HG03457 (cell line): ENCODE measurements around the gene SP140.
"Not testable (repeated sequence)": the region's sequence is repeated elsewhere in the genome, so short reads cannot be mapped to it uniquely, and the experiment has no call there.

ENCODE experiments used
- ATAC-seq: cut with Tn5 transposase; IDR thresholded peaks from one replicate; pipeline ENCODE4 v1.9.1; 2021; ENCODE audit warnings: moderate number of reproducible peaks; ENCODE audit not compliant: unreplicated experiment

The SP140 gene

GRCh38 chr2:230225486-230225885 lies at the start of gene SP140:
Gene SP140 (plus strand): TSS chr2:230225736. CDS start chr2:230225845, 109 bp downstream.
- ATAC-seq = peak; percentile 57

GRCh38 chr2:230176996-230177395 lies 48.5 kb upstream of the SP140 start:
- ATAC-seq = no peak

GRCh38 chr2:230178546-230179485 lies 46.7 kb upstream of the SP140 start:
- ATAC-seq = no peak

- no peak for ATAC-seq
These were observed 45.6 kb upstream of the SP140 start for GRCh38 chr2:230179907-230180306.

DNA sequence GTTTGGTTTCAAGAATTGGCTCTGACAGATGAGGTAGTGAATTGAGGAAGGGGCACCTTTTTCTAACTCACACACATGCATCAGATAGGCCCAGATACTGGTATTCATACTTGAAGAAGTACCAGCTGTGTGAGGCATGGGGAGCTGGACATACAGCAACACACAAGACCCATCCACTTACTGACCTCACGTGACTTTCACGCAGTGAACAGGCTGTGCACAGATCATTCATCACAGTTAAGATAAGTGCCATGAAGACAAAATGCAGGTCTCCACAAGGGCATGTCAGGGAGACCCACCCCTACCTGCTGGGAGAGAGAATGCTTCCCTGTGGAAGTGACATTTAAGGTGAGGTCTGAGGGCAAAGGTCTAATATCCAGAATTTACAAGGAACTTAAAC lies 44.3 kb upstream of the SP140 start:
- ATAC-seq = no peak

DNA sequence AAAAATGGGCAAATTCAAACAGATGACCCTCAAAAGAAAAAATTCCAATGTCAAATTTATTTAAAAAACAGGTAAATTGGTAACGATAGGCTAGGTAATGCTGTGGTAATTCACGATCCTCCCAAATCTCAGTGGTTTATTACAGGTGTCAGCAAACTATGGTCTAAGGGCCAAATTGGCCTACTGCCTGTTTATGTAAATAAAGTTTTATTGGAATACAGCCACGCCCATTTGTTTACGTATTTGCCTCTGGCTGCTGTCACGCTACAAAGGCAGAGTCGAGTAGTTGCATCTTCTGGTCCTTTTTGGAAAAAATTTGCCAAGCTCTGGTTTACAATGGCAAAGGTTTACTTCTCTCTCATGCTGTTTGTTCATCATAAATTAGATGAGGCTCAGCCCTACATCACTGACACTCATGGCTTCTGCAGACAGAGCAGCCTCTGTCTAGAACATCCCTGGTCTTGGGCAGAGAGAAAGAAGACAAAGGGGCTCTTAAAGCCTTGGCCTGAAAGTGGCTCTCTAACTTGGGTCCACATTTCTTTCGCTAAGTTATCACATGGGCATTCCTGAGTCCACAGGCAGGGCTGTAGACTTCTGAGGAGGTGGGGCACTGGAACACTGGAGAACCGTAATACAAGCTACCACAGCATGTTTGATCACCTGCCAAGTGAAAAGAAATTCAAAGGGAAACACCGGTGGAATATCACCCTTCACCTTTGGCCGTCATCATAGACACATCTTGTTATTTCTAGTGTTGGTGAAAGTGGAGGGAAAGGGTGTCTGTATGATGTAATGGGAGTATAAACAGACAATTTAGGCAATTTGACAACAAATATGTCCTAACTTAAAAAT lies 40.6 kb upstream of the SP140 start:
- ATAC-seq = no peak

- ATAC-seq = peak; percentile 32
These were observed 23.0 kb upstream of the SP140 start for GRCh38 chr2:230202430-230203109.

- ATAC-seq = peak; percentile 35
These were observed 22.3 kb upstream of the SP140 start for GRCh38 chr2:230203110-230203676.

DNA sequence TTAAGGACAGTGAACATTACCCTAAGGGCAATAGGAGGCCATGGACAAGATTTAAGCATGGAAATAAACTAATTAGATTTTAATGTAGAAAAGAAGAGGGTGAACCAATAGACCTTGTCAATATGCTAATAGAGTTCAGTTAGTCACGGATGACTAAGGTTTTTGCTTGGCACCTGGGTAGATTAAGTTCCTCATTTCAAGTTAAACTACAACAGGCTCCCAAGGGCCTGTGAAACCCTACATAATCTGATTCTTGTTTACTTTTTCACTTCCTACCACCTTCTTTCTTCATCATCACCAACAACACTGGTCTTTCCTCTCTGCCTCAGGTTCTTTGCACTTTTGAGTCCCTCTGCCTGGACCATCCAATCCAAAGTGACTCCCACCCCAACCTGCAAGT lies 20.5 kb upstream of the SP140 start:
- peak; percentile 49 for ATAC-seq

GRCh38 chr2:230205721-230206120 lies 19.8 kb upstream of the SP140 start:
- ATAC-seq = no peak

DNA sequence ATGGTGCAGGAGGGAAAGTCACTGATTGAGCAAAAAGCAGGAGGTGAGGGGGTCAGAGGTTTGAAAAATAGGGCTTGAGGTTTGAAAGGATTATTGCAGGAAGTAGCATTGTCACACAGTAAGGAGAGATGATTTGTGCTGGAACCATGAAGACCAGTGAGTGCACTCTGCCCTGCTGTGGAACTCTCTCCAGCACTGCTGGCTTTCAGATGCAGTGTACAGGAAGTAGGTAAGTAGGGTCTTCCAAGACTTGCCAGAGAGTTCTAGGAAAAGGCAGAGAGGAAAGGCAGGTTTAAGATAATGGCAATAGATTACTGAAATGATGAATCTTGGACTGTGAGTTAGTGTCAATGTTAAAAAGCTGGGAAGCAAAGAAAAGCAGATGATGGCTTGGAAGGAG lies 17.0 kb upstream of the SP140 start:
- ATAC-seq = no peak

DNA sequence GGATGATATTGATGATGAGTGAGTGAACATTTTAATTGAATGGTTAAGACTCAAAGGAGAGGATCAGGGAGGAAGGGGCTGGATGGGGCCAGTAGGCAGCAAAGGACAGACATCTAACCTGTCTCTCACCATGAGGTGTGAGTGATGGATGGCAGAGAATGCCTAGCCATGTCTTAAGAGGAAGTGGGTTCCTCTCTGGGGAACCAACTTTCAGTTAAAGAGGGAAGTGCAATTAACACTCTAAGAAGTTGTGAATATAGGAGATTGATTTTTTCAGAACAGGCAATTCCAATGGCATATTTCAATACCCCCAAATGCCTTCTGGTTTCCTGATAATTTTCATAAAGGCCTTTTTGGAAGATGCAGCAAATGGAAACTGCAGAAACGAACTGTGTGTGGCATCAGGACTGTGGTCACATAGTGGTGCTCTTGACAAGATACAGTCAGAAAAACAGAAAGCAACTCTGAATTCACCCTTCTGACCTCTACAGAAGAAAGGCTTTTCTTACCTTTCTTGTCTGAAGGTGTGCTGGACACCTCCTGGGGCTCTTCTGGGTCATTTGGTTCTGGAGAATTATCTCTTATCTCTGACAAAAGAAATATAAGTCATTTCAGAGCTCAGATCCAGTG lies 16.0 kb upstream of the SP140 start:
- no peak for ATAC-seq

GRCh38 chr2:230216489-230216888 lies 9.0 kb upstream of the SP140 start:
- no peak for ATAC-seq

DNA sequence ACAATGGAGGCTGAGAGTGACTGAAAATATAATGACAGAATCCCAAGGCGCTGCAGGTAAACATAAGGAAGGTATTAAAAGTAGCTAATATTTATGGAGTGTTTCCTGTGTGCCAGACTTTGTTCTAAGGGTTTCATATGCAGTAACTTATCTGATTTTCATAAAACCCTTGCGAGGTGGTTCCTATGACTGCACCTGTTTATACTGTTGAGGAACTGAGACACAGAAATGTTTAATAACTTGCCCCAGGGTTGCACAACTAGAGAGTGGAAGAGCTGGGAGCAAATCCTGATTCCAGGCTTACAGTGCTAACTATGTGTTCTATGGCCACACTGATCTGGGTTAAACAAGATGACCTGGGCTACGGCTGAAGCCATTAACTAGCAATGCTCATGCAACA lies 8.1 kb upstream of the SP140 start:
- ATAC-seq = no peak

DNA sequence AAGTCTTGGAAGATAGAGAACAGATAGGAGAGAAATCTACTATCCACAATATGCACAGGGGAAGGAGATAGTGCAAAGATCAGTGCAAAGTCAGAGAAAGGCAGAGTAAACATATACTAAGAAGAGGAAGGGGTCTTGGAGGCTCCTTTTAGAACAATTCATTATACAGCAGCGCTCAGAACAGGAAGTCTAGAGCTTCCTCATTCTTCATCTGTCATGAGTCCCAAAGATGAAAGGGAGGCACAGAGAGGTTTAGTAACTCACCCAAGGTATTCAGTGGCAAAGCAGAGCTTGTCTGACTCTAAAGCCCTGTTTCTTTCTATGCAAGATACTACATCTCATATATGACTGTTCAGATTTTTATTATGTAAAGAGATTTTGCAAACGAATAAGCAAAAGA lies 7.1 kb upstream of the SP140 start:
- no peak for ATAC-seq

DNA sequence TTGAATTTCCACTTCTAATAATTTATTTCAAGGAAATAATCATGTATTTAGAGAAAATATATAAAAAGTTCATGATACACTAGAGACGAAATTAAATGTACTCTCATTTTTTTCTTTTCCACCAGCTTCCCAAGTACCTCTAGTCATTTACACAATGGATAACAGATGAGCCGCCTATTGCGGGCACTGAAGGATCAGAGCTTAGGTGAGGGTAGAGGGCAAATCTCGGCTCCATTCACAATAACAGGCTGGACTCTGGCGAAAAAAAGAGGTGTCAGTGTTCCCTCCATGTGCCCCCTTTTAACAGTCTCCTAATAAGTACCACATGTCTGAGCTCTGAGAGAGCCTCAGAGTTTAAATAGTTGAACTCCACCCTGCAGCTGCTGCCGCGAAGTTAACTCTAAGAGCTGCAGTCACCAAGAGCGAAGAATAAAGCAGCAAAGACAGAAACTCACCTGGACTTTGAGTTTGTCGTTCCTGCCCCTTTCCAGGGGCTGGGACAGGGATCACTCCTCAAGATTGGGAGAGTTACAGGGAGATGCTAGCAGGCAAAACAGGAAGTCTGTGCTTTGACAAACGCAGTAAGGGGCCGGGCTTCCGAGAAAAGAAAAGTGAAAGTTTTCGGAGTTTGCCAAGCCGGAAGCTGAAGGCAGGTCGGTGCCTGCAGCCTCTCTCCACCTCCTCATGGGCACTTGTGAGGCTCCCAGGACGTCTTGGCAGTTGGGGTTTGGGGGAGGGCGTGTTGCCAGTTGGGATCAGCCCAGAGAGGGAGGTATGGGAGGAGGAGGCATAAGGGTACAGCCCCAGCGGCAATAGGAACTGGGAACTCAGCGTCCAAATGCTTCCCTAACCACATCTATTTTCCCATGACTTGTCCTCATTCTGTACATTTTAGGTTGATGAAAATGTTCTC lies 5.9 kb upstream of the SP140 start, which contains the start of gene SP110:
TSS of gene SP110 (minus strand) at position 566 of the 913 bp plus-strand sequence. CDS start 3,057 bp downstream, outside the sequence.
- ATAC-seq = peak; percentile 68

- no peak for ATAC-seq
These were observed 5.1 kb upstream of the SP140 start for GRCh38 chr2:230220347-230220969.

DNA sequence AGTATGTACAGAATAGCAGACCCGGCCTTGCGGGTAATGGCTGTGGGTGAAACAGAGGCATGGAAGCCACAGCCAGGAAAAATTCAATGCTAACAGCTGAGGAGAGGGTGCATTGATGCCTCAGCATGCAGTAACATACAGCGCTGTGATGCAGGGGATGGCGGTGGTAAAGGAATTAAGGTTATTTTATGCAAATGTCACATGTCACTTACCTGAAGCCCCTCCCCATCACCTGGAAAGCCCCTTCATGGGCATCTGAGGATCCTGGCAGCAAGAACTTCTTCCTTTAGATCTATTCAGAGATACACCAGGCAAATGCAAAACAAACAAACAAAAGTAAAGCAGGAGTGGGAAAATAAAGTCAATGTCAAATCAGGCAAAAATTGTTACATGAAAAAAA lies 4.0 kb upstream of the SP140 start:
- no peak for ATAC-seq

DNA sequence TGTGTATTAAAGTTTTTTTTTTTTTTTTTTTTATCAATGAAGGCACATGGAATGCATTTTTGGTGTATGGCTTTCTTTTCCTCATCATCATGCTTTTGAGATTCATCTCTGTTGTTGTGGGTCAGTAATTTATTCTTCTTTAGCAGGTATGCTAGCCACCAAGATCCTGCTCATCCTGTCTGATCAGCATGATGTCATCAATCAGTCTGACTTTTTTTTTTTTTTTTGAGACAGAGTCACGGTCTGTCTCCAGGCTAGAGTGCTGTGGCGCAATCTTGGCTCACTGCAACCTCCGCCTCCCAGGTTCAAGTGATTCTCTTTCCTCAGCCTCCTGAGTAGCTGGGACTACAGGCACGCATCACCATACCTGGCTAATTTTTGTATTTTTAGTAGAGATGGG lies 2.7 kb upstream of the SP140 start:
- ATAC-seq = not testable (repeated sequence)
